OCI-LY7 (cell line): Measurements from ENCODE around the gene LRP1B. TPM values are rescaled to one million over a fixed set of nuclear protein-coding genes. Genes with fewer than 3 reads are reported as not detected.

Experiments used
- BruUV-seq: library from RNA; stranded (reverse); fragments of 400-500 nt; replicated peaks from 2 replicates; lab custom pipeline; 2021; lab: Mats Ljungman, UMichigan
- CTCF ChIA-PET: fragments of 300-600 bp; sonication (Branson Sonifier 250); formaldehyde crosslinking; loops from one replicate; lab custom pipeline; 2022; ENCODE audit warnings: antibody characterized with exemption; ENCODE audit not compliant: unreplicated experiment; lab: Charles Lee
- POLR2A ChIA-PET: fragments of 300-600 bp; sonication (Branson Sonifier 250); formaldehyde crosslinking; loops from one replicate; lab custom pipeline; 2022; ENCODE audit warnings: antibody characterized with exemption; lab: Charles Lee
- DNase-seq: peaks from one replicate; pipeline ENCODE4 v3.0.0-alpha.2; 2015; ENCODE audit warnings: low spot score
- H2AFZ ChIP-seq: fragments of 200-600 bp; sonication (generic), shearing (Covaris generic); 2 replicates; pipeline ENCODE4 v1.6.1; 2014; ENCODE audit warnings: mild to moderate bottlenecking, antibody characterized with exemption, low read length, moderate library complexity
- H3K27ac ChIP-seq: fragments of 200-600 bp; sonication (generic); 2 replicates; pipeline ENCODE4 v1.5.1; 2014; ENCODE audit warnings: mixed run types, low read depth, mild to moderate bottlenecking, moderate library complexity, low read length, inconsistent platforms; ENCODE audit not compliant: poor library complexity, severe bottlenecking
- H3K36me3 ChIP-seq: fragments of 200-600 bp; sonication (generic); 2 replicates; pipeline ENCODE4 v1.6.1; 2014; ENCODE audit warnings: mild to moderate bottlenecking, antibody characterized with exemption, low read length, moderate library complexity, mixed read lengths; ENCODE audit not compliant: insufficient read depth
- H3K4me1 ChIP-seq: fragments of 200-600 bp; sonication (generic); 2 replicates; pipeline ENCODE4 v1.5.1; 2014; ENCODE audit warnings: mild to moderate bottlenecking, low read length; ENCODE audit not compliant: insufficient read depth, poor library complexity, severe bottlenecking
- H3K4me2 ChIP-seq: fragments of 200-600 bp; sonication (generic); 2 replicates; pipeline ENCODE4 v1.6.1; 2014; ENCODE audit warnings: mild to moderate bottlenecking, low read length
- H3K4me3 ChIP-seq: fragments of 200-600 bp; sonication (generic); 2 replicates; pipeline ENCODE4 v1.5.1; 2014; ENCODE audit warnings: mild to moderate bottlenecking, low read depth, low read length; ENCODE audit not compliant: poor library complexity, severe bottlenecking
- H3K79me2 ChIP-seq: fragments of 200-600 bp; sonication (generic); 2 replicates; pipeline ENCODE4 v1.6.1; 2016; ENCODE audit warnings: low read depth, mild to moderate bottlenecking, low read length, moderate library complexity, mixed read lengths; ENCODE audit not compliant: insufficient read depth
- H3K9me2 ChIP-seq: fragments of 200-600 bp; sonication (generic); 2 replicates; pipeline ENCODE4 v1.6.1; 2016; ENCODE audit warnings: mild to moderate bottlenecking, low read length, mixed read lengths; ENCODE audit not compliant: insufficient read depth
- H3K9me3 ChIP-seq: fragments of 200-600 bp; sonication (generic); 2 replicates; pipeline ENCODE4 v1.6.1; 2014; ENCODE audit warnings: mild to moderate bottlenecking, mixed run types, low read length, mixed read lengths
- H4K20me1 ChIP-seq: fragments of 200-600 bp; sonication (generic); 2 replicates; pipeline ENCODE4 v1.6.1; 2014; ENCODE audit warnings: mild to moderate bottlenecking, antibody characterized with exemption, low read length, moderate library complexity, mixed read lengths; ENCODE audit not compliant: insufficient read depth
- CTCF ChIP-seq: fragments of 200-600 bp; sonication (generic); conservative IDR thresholded peaks from 2 replicates; pipeline ENCODE4 v1.5.1; 2014; ENCODE audit warnings: mild to moderate bottlenecking, antibody characterized with exemption, low read length, moderate library complexity, mixed read lengths
- EZH2phosphoT487 ChIP-seq: fragments of 200-600 bp; sonication (generic); IDR thresholded peaks from 2 replicates; pipeline ENCODE4 v1.6.1; 2018; ENCODE audit warnings: low read depth, borderline replicate concordance, mild to moderate bottlenecking, mixed run types, antibody characterized with exemption, low read length, moderate library complexity, mixed read lengths
- intact Hi-C: fragments of 100-400 bp; cut with micrococcal nuclease; formaldehyde crosslinking; loops from one replicate; pipeline ENCODE4 v1.10.0; 2022; ENCODE audit not compliant: unreplicated experiment
- total RNA-seq, 2 experiments: library from RNA; depleted of rRNA in 1 of 2; stranded (reverse); fragments of >200 nt in 1 of 2; shearing (Covaris generic) in 1 of 2; gene quantifications; 2 replicates each; pipeline ENCODE4 v1.2.3, GENCODE V29; 2014 to 2022

LRP1B gene
- total RNA-seq, 2 experiments from 2014 or later, result not detected

GRCh38 chr2:142065156-142065555 is 65.7 kb downstream of the LRP1B start:
- no peak overlapping the region for H3K4me2 ChIP-seq
- ChIA-PET CTCF (no interaction called here), POLR2A (interaction anchor here (0.7 kb wide), 1 partner anchor 519 kb away, joined by 3 read pairs; no protein-coding TSS in a partner anchor)
- H3K4me1 ChIP-seq, result no peaks in the 10 kb centered on the region
- H3K36me3 ChIP-seq, result no peaks in the 10 kb centered on the region
- no peaks in the 10 kb centered on the region for H3K79me2 ChIP-seq
- no TSS peak for BruUV-seq
- no peak overlapping the region for H2AFZ ChIP-seq
- no peaks in the 10 kb centered on the region for H4K20me1 ChIP-seq
- H3K9me2 ChIP-seq, result no peaks in the 10 kb centered on the region
- H3K4me3 ChIP-seq, result no peak overlapping the region
- TF ChIP-seq EZH2phosphoT487 (no peak), CTCF (no peak)
- no peak overlapping the region for H3K27ac ChIP-seq
- no peaks in the 10 kb centered on the region for H3K9me3 ChIP-seq
- intact Hi-C loops, result no loop called here
- DNase-seq, result no peak

DNA sequence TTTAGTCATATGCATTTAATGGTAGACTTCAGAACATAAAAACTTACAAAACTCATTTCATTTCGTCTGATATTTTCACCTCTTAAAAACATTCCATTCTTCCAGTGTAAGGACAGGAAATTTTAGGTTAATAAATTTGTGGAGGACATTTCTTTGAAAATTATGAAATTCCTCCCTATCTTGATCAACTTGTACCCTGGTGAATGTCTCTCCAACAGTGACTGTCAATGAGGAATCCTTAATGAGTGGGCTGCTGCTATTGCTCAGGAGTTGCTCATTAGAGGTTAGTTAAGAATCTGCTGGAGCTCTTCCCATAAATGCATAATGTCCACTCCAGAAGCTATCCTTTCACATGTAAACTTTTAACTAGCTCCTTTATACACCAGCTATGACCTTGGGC is 69.1 kb downstream of the LRP1B start:
- H3K9me2 ChIP-seq, result no peaks in the 10 kb centered on the region
- no peak overlapping the region for H3K4me2 ChIP-seq
- POLR2A ChIA-PET, result no interaction called here
- CTCF ChIA-PET, result no interaction called here
- H3K9me3 ChIP-seq, result no peaks in the 10 kb centered on the region
- H3K79me2 ChIP-seq, result no peaks in the 10 kb centered on the region
- H2AFZ ChIP-seq, result no peak overlapping the region
- H3K27ac ChIP-seq, result no peak overlapping the region
- TF ChIP-seq EZH2phosphoT487 (no peak), CTCF (no peak)
- no peak overlapping the region for H3K4me3 ChIP-seq
- intact Hi-C loops, result no loop called here
- no peak for DNase-seq
- no TSS peak for BruUV-seq
- H3K36me3 ChIP-seq, result no peaks in the 10 kb centered on the region
- H3K4me1 ChIP-seq, result no peaks in the 10 kb centered on the region
- no peaks in the 10 kb centered on the region for H4K20me1 ChIP-seq

- POLR2A ChIA-PET, result interaction anchor here (0.6 kb wide), 1 partner anchor 8 kb away, joined by 3 read pairs; no protein-coding TSS in a partner anchor
- H4K20me1 ChIP-seq, result no peaks in the 10 kb centered on the region
- no peak for TF ChIP-seq EZH2phosphoT487
- no peak for TF ChIP-seq CTCF
- intact Hi-C loops, result no loop called here
- no peaks in the 10 kb centered on the region for H3K4me1 ChIP-seq
- no peak overlapping the region for H3K4me3 ChIP-seq
- no peak overlapping the region for H2AFZ ChIP-seq
- no peaks in the 10 kb centered on the region for H3K9me2 ChIP-seq
- no peaks in the 10 kb centered on the region for H3K36me3 ChIP-seq
- no peaks in the 10 kb centered on the region for H3K79me2 ChIP-seq
- no peak overlapping the region for H3K27ac ChIP-seq
- H3K9me3 ChIP-seq, result no peaks in the 10 kb centered on the region
- no peak overlapping the region for H3K4me2 ChIP-seq
- CTCF ChIA-PET, result no interaction called here
- no TSS peak for BruUV-seq
- no peak for DNase-seq
These were observed 72.7 kb downstream of the LRP1B start for GRCh38 chr2:142058149-142058548.
